SK-N-SH (cell line): ENCODE results near the gene TGFBR3.
"Not testable (repeated sequence)": the region's sequence is repeated elsewhere in the genome, so short reads cannot be mapped to it uniquely, and the experiment has no call there.

Source experiments
- EP300 ChIP-seq, 2 experiments: IDR thresholded peaks; 2 replicates each; pipeline versions ENCODE4 v1.4.0 to v1.6.1; 2012; ENCODE audit warnings: borderline replicate concordance in 1 of 2, low read depth in 1 of 2, low read length in 1 of 2
- NRF1 ChIP-seq: IDR thresholded peaks from 2 replicates; pipeline ENCODE4 v1.6.1; 2012; ENCODE audit warnings: low read depth, mild to moderate bottlenecking, low read length
- POLR2AphosphoS5 ChIP-seq: IDR thresholded peaks from 2 replicates; pipeline ENCODE4 v1.6.1; 2012; ENCODE audit warnings: low read depth, low read length
- TF ChIP-seq, protein P1 (sequence below): IDR thresholded peaks from 2 replicates; pipeline ENCODE4 v1.6.1; 2012; ENCODE audit warnings: mild to moderate bottlenecking, low read depth, low read length, moderate library complexity
- TF ChIP-seq, protein P2 (sequence below): fragments of 200-600 bp; sonication (generic); IDR thresholded peaks from 2 replicates; pipeline ENCODE4 v1.6.1; 2017; ENCODE audit warnings: antibody characterized with exemption, mild to moderate bottlenecking, moderate library complexity

DNA sequence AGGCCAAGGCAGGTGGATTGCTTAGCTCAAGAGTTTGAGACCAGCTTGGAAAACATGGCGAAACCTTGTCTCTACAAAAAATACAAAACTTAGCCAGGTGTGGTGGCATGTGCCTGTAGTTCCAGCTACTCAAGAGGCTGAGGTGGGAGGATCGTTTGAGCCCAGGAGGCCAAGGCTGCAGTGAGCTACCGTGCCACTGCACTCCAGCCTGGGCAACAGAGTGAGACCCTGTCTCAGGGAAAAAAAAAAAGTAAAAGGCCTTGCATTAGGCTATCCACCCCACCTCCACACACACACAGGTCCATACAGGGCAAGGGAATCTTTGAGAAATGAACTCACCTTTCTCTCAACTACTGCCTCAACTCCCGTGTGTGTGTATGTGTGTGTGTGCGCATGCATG, 33.9 kb downstream of the TGFBR3 start:
- not testable (repeated sequence) for TF ChIP-seq EP300 (IDR thresholded peaks at IDR 0.05; ENCODE audit: borderline replicate concordance in 1 of 2, low read depth in 1 of 2, low read length in 1 of 2); NRF1; POLR2AphosphoS5
- TF ChIP-seq, protein P1, sequence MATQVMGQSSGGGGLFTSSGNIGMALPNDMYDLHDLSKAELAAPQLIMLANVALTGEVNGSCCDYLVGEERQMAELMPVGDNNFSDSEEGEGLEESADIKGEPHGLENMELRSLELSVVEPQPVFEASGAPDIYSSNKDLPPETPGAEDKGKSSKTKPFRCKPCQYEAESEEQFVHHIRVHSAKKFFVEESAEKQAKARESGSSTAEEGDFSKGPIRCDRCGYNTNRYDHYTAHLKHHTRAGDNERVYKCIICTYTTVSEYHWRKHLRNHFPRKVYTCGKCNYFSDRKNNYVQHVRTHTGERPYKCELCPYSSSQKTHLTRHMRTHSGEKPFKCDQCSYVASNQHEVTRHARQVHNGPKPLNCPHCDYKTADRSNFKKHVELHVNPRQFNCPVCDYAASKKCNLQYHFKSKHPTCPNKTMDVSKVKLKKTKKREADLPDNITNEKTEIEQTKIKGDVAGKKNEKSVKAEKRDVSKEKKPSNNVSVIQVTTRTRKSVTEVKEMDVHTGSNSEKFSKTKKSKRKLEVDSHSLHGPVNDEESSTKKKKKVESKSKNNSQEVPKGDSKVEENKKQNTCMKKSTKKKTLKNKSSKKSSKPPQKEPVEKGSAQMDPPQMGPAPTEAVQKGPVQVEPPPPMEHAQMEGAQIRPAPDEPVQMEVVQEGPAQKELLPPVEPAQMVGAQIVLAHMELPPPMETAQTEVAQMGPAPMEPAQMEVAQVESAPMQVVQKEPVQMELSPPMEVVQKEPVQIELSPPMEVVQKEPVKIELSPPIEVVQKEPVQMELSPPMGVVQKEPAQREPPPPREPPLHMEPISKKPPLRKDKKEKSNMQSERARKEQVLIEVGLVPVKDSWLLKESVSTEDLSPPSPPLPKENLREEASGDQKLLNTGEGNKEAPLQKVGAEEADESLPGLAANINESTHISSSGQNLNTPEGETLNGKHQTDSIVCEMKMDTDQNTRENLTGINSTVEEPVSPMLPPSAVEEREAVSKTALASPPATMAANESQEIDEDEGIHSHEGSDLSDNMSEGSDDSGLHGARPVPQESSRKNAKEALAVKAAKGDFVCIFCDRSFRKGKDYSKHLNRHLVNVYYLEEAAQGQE, result not testable (repeated sequence)
- TF ChIP-seq, protein P2, sequence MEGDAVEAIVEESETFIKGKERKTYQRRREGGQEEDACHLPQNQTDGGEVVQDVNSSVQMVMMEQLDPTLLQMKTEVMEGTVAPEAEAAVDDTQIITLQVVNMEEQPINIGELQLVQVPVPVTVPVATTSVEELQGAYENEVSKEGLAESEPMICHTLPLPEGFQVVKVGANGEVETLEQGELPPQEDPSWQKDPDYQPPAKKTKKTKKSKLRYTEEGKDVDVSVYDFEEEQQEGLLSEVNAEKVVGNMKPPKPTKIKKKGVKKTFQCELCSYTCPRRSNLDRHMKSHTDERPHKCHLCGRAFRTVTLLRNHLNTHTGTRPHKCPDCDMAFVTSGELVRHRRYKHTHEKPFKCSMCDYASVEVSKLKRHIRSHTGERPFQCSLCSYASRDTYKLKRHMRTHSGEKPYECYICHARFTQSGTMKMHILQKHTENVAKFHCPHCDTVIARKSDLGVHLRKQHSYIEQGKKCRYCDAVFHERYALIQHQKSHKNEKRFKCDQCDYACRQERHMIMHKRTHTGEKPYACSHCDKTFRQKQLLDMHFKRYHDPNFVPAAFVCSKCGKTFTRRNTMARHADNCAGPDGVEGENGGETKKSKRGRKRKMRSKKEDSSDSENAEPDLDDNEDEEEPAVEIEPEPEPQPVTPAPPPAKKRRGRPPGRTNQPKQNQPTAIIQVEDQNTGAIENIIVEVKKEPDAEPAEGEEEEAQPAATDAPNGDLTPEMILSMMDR, result not testable (repeated sequence)
